ENCODE data around the gene MAP3K7.

The MAP3K7 gene

GRCh38 chr6:90536520-90536919 lies 50.4 kb downstream of the MAP3K7 start:
- H3K9ac ChIP-seq (ENCODE audit: low read length in 5 of 5), result no peak overlapping the region
- H3K27me3 ChIP-seq (ENCODE audit: control insufficient read depth in 5 of 5, insufficient read depth in 4 of 5, low read length in 5 of 5), result no peaks in the 10 kb centered on the region
- peaks cover 19 to 39% (median 25%) of the 10 kb centered on the region in 5 donors for H3K36me3 ChIP-seq (ENCODE audit: control insufficient read depth in 5 of 5, insufficient read depth in 5 of 5, low read length in 5 of 5)
- H3K27ac ChIP-seq (ENCODE audit: low read depth, low read length), result no peak overlapping the region
- H3K9me3 ChIP-seq (ENCODE audit: control insufficient read depth in 5 of 5, low read length in 5 of 5), result no peaks in the 10 kb centered on the region
- peaks cover 0 to 6% (median 3%) of the 10 kb centered on the region in 5 donors for H3K4me1 ChIP-seq (ENCODE audit: control insufficient read depth in 5 of 5, insufficient read depth in 5 of 5, low read length in 5 of 5)
- H3K4me3 ChIP-seq (ENCODE audit: low read depth in 1 of 5, low read length in 5 of 5), result no peak overlapping the region

- H3K9ac ChIP-seq (ENCODE audit: low read length in 5 of 5), result no peak overlapping the region
- no peak overlapping the region for H3K4me3 ChIP-seq (ENCODE audit: low read depth in 1 of 5, low read length in 5 of 5)
- H3K27me3 ChIP-seq (ENCODE audit: control insufficient read depth in 5 of 5, insufficient read depth in 4 of 5, low read length in 5 of 5), result no peaks in the 10 kb centered on the region
- H3K36me3 ChIP-seq (ENCODE audit: control insufficient read depth in 5 of 5, insufficient read depth in 5 of 5, low read length in 5 of 5), result peaks cover 19 to 36% (median 25%) of the 10 kb centered on the region in 5 donors
- no peak overlapping the region for H3K27ac ChIP-seq (ENCODE audit: low read depth, low read length)
- H3K9me3 ChIP-seq (ENCODE audit: control insufficient read depth in 5 of 5, low read length in 5 of 5), result no peaks in the 10 kb centered on the region
- H3K4me1 ChIP-seq (ENCODE audit: control insufficient read depth in 5 of 5, insufficient read depth in 5 of 5, low read length in 5 of 5), result peaks cover 0 to 6% (median 3%) of the 10 kb centered on the region in 5 donors
Measured at GRCh38 chr6:90534337-90535025, 52.4 kb downstream of the MAP3K7 start.

DNA sequence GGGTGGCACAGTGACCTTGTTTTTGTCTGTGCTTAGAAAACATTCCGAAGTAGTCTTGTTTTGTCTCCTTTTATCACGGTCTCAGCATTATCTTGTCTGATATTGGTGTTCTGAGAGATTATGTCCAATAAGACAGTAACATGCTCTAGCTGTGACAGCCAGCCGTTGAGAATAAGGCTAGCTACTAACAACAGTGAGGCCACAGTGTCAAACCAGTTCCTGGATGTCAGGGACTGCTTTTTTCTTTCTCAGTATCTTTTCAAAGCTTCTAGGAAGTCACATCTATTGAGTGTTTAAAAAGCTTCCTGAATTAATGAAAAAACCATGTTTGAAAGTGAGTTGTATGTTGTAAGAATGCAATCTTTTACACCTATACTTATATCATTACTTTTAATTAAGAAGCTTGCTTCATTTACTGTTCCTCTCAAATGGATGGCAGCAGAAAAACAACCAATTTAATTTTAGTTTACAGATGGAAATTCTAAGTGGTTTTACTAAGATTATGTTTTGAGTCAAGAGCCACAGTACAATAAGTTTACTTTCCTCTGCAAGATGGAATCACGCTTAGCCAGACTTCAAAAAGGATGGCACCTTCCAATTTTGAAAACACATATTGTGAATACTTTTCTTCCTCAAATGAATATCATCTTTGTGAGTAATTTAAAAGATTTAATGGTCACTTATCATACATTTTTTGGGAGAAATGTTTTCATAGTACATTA lies 53.1 kb downstream of the MAP3K7 start:
- peaks cover 0 to 6% (median 3%) of the 10 kb centered on the region in 5 donors for H3K4me1 ChIP-seq (ENCODE audit: control insufficient read depth in 5 of 5, insufficient read depth in 5 of 5, low read length in 5 of 5)
- no peak overlapping the region for H3K27ac ChIP-seq (ENCODE audit: low read depth, low read length)
- H3K4me3 ChIP-seq (ENCODE audit: low read depth in 1 of 5, low read length in 5 of 5), result no peak overlapping the region
- no peaks in the 10 kb centered on the region for H3K27me3 ChIP-seq (ENCODE audit: control insufficient read depth in 5 of 5, insufficient read depth in 4 of 5, low read length in 5 of 5)
- no peaks in the 10 kb centered on the region for H3K9me3 ChIP-seq (ENCODE audit: control insufficient read depth in 5 of 5, low read length in 5 of 5)
- H3K9ac ChIP-seq (ENCODE audit: low read length in 5 of 5), result no peak overlapping the region
- H3K36me3 ChIP-seq (ENCODE audit: control insufficient read depth in 5 of 5, insufficient read depth in 5 of 5, low read length in 5 of 5), result peaks cover 19 to 43% (median 29%) of the 10 kb centered on the region in 5 donors

DNA sequence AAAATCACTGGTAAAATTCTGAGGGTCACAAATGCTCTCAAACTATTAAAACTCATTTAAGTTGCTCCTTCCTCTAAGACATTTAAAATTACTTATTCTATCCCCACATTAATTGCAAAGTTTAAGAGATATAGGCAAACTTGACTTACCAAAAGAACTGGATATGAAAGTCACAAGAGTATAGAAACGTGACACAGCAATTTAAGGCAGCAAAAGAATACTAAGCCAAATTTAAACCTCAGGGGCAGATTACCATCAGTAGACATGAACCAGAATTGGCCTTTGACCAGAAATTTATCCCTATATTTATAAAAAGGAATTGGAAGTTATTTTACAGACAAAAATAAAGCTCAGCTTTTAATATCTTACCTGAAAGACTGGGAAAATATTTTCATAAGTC lies 56.0 kb downstream of the MAP3K7 start:
- no peaks in the 10 kb centered on the region for H3K27me3 ChIP-seq (ENCODE audit: control insufficient read depth in 5 of 5, insufficient read depth in 4 of 5, low read length in 5 of 5)
- H3K4me1 ChIP-seq (ENCODE audit: control insufficient read depth in 5 of 5, insufficient read depth in 5 of 5, low read length in 5 of 5), result no peaks in the 10 kb centered on the region
- H3K27ac ChIP-seq (ENCODE audit: low read depth, low read length), result no peak overlapping the region
- H3K4me3 ChIP-seq (ENCODE audit: low read depth in 1 of 5, low read length in 5 of 5), result no peak overlapping the region
- no peaks in the 10 kb centered on the region for H3K9me3 ChIP-seq (ENCODE audit: control insufficient read depth in 5 of 5, low read length in 5 of 5)
- no peak overlapping the region for H3K9ac ChIP-seq (ENCODE audit: low read length in 5 of 5)
- H3K36me3 ChIP-seq (ENCODE audit: control insufficient read depth in 5 of 5, insufficient read depth in 5 of 5, low read length in 5 of 5), result peaks cover 17 to 43% (median 29%) of the 10 kb centered on the region in 5 donors

- no peaks in the 10 kb centered on the region for H3K9me3 ChIP-seq (ENCODE audit: control insufficient read depth in 5 of 5, low read length in 5 of 5)
- peaks cover 9 to 48% (median 33%) of the 10 kb centered on the region in 5 donors for H3K36me3 ChIP-seq (ENCODE audit: control insufficient read depth in 5 of 5, insufficient read depth in 5 of 5, low read length in 5 of 5)
- no peak overlapping the region for H3K4me3 ChIP-seq (ENCODE audit: low read depth in 1 of 5, low read length in 5 of 5)
- H3K27ac ChIP-seq (ENCODE audit: low read depth, low read length), result no peak overlapping the region
- H3K9ac ChIP-seq (ENCODE audit: low read length in 5 of 5), result no peak overlapping the region
- peaks cover 0 to 5% (median 0%) of the 10 kb centered on the region in 5 donors for H3K4me1 ChIP-seq (ENCODE audit: control insufficient read depth in 5 of 5, insufficient read depth in 5 of 5, low read length in 5 of 5)
- no peaks in the 10 kb centered on the region for H3K27me3 ChIP-seq (ENCODE audit: control insufficient read depth in 5 of 5, insufficient read depth in 4 of 5, low read length in 5 of 5)
Measured at GRCh38 chr6:90525421-90525820, 61.5 kb downstream of the MAP3K7 start.

DNA sequence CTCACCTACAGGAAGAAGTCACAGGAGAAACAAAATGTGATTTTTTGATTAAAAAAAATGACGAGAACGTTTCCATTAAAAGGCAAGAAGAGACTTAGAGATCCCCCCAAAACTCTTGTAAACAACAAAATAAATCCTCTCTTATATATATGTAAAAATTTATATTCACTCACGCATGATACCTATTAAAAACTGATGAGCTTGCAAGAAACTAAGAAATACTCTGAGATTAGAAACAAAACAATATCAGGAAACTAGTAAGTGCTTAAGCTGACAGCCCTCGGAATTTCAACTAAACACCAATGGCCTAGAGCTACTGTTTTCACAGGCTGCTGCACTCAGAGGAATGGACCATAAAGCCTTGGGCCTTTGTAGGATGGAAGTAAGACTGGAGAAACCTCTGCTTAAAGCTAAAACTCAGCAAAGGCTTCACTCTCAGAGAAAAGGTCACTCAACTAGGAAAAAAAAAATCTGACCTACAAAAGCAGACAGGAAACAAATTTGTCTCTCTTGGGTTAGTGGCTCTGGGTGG lies 63.0 kb downstream of the MAP3K7 start:
- Histone ChIP-seq H3K9me3 (ENCODE audit: control insufficient read depth in 5 of 5, low read length in 5 of 5) (no peaks in the 10 kb centered on the region), H3K36me3 (ENCODE audit: control insufficient read depth in 5 of 5, insufficient read depth in 5 of 5, low read length in 5 of 5) (peaks cover 13 to 48% (median 39%) of the 10 kb centered on the region in 5 donors), H3K4me3 (ENCODE audit: low read depth in 1 of 5, low read length in 5 of 5) (no peak overlapping the region), H3K4me1 (ENCODE audit: control insufficient read depth in 5 of 5, insufficient read depth in 5 of 5, low read length in 5 of 5) (peaks cover 0 to 5% (median 0%) of the 10 kb centered on the region in 5 donors), H3K9ac (ENCODE audit: low read length in 5 of 5) (no peak overlapping the region), H3K27ac (ENCODE audit: low read depth, low read length) (no peak overlapping the region), H3K27me3 (ENCODE audit: control insufficient read depth in 5 of 5, insufficient read depth in 4 of 5, low read length in 5 of 5) (no peaks in the 10 kb centered on the region)

DNA sequence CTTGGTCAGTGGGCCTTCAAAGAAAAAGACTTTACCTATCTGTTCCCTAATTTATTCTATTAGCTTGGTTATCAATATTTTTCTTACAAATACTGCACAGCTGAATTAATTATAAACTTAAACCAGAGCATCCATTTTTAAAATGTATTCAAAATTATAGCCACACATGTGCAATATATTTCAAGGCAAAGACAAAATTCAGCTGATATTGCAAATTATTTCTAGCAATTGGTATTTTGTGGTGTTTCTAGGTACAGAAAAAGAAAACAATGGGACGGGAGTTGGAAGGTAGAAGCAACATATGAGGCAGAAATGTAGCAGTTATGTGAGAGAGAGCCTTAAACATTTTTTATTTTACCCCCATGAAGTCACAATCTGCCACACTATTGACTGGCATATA lies 64.9 kb downstream of the MAP3K7 start:
- no peaks in the 10 kb centered on the region for H3K9me3 ChIP-seq (ENCODE audit: control insufficient read depth in 5 of 5, low read length in 5 of 5)
- no peak overlapping the region for H3K4me3 ChIP-seq (ENCODE audit: low read depth in 1 of 5, low read length in 5 of 5)
- H3K9ac ChIP-seq (ENCODE audit: low read length in 5 of 5), result no peak overlapping the region
- peaks cover 0 to 5% (median 0%) of the 10 kb centered on the region in 5 donors for H3K4me1 ChIP-seq (ENCODE audit: control insufficient read depth in 5 of 5, insufficient read depth in 5 of 5, low read length in 5 of 5)
- H3K27ac ChIP-seq (ENCODE audit: low read depth, low read length), result no peak overlapping the region
- no peaks in the 10 kb centered on the region for H3K27me3 ChIP-seq (ENCODE audit: control insufficient read depth in 5 of 5, insufficient read depth in 4 of 5, low read length in 5 of 5)
- H3K36me3 ChIP-seq (ENCODE audit: control insufficient read depth in 5 of 5, insufficient read depth in 5 of 5, low read length in 5 of 5), result peaks cover 17 to 59% (median 39%) of the 10 kb centered on the region in 5 donors

DNA sequence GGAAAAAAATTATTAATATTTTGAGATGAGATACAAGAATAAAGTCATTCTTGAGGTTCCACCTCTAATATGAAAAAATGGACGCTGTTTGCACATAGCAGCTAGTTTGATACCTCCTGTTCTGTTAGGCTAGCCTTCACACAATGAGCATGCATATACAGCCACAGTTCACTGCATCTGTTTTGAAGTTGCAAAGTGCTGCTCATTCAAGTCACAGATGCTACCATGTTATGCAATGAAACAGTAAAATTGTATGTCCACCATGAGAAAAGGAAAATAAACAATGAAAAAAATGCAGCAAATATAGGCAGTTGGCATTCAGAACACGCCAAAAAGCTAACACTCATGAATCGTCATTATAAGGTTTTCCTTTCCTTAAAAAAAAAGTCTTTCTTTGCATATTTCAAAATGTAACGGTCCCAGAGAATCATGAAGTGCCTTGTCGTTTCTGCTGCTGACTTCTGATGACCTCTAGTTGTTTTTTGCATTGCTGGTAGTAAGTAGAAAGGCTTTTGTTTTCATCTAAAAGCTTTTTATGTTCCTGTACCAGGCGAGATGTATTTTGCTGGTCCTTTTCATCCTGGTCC lies 70.7 kb downstream of the MAP3K7 start:
- Histone ChIP-seq H3K4me3 (ENCODE audit: low read depth in 1 of 5, low read length in 5 of 5) (no peak overlapping the region), H3K27ac (ENCODE audit: low read depth, low read length) (no peak overlapping the region)

DNA sequence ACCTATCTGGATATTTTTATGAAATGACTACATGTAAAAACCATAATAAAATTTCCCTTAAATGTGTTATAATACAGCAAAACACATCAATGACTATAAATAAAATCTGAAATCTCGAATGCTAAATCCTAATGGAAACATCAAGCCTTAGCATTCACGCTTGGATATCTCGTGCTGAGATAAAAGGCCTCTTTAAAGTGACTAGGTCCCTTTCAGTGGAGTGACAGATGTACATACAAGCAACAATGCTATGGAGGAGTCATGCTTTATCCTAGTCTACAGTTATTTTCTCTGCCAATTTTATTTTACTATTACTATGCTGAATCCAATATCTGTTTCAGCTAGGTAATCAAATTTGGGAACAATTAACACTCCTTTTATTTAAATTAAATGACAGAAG lies 72.4 kb downstream of the MAP3K7 start:
- H3K36me3 ChIP-seq (ENCODE audit: control insufficient read depth in 5 of 5, insufficient read depth in 5 of 5, low read length in 5 of 5), result peaks cover 30 to 70% (median 43%) of the 10 kb centered on the region in 5 donors
- H3K27me3 ChIP-seq (ENCODE audit: control insufficient read depth in 5 of 5, insufficient read depth in 4 of 5, low read length in 5 of 5), result no peaks in the 10 kb centered on the region
- no peak overlapping the region for H3K4me3 ChIP-seq (ENCODE audit: low read depth in 1 of 5, low read length in 5 of 5)
- H3K4me1 ChIP-seq (ENCODE audit: control insufficient read depth in 5 of 5, insufficient read depth in 5 of 5, low read length in 5 of 5), result no peaks in the 10 kb centered on the region
- H3K9ac ChIP-seq (ENCODE audit: low read length in 5 of 5), result no peak overlapping the region
- no peaks in the 10 kb centered on the region for H3K9me3 ChIP-seq (ENCODE audit: control insufficient read depth in 5 of 5, low read length in 5 of 5)
- H3K27ac ChIP-seq (ENCODE audit: low read depth, low read length), result no peak overlapping the region

More for the DNA sequence above, 70.7 kb downstream of the MAP3K7 start:
- Histone ChIP-seq H3K36me3 (ENCODE audit: control insufficient read depth in 5 of 5, insufficient read depth in 5 of 5, low read length in 5 of 5) (peaks cover 35 to 84% (median 57%) of the 10 kb centered on the region in 5 donors), H3K9me3 (ENCODE audit: control insufficient read depth in 5 of 5, low read length in 5 of 5) (no peaks in the 10 kb centered on the region), H3K27me3 (ENCODE audit: control insufficient read depth in 5 of 5, insufficient read depth in 4 of 5, low read length in 5 of 5) (no peaks in the 10 kb centered on the region), H3K9ac (ENCODE audit: low read length in 5 of 5) (no peak overlapping the region), H3K4me1 (ENCODE audit: control insufficient read depth in 5 of 5, insufficient read depth in 5 of 5, low read length in 5 of 5) (no peaks in the 10 kb centered on the region)

DNA sequence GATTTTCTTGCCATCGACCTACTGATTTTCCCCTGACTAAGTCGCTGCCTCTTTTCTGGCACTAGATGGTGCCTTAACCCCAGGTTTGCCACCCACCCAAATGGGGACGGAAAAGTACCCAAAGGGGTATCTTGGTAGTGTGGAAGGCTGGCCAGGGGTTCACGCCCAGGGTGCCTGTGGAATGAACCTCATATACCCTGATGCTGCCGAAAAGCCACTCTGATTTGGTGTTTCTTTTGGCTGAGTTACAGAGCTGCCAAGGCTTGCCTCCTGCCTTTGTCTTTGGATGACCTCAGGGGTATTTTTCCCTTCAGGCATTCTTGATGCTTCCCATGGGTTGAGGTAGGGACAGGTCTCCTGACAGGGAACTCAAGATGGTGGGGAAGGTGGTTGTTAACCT lies 78.1 kb downstream of the MAP3K7 start:
- no peak overlapping the region for H3K4me3 ChIP-seq (ENCODE audit: low read depth in 1 of 5, low read length in 5 of 5)
- no peaks in the 10 kb centered on the region for H3K4me1 ChIP-seq (ENCODE audit: control insufficient read depth in 5 of 5, insufficient read depth in 5 of 5, low read length in 5 of 5)
- H3K27ac ChIP-seq (ENCODE audit: low read depth, low read length), result no peak overlapping the region
- H3K9ac ChIP-seq (ENCODE audit: low read length in 5 of 5), result no peak overlapping the region
- H3K9me3 ChIP-seq (ENCODE audit: control insufficient read depth in 5 of 5, low read length in 5 of 5), result peaks cover 0 to 6% (median 2%) of the 10 kb centered on the region in 5 donors
- H3K36me3 ChIP-seq (ENCODE audit: control insufficient read depth in 5 of 5, insufficient read depth in 5 of 5, low read length in 5 of 5), result peaks cover 10 to 21% (median 12%) of the 10 kb centered on the region in 5 donors
- H3K27me3 ChIP-seq (ENCODE audit: control insufficient read depth in 5 of 5, insufficient read depth in 4 of 5, low read length in 5 of 5), result no peaks in the 10 kb centered on the region

All from subcutaneous abdominal adipose tissue (tissue), 5 donors.